ENCODE results near the gene KLHL2.

- TF ChIP-seq CTCF (conservative IDR thresholded peaks at IDR 0.05), result no peak
- TF ChIP-seq EZH2 (IDR thresholded peaks at IDR 0.05; ENCODE audit: low read depth), result no peak
Observed at GRCh38 chr4:165364452-165365080, 157.2 kb downstream of the KLHL2 start.

All from PC-9 (cell line).